ENCODE data around the gene ANKH. TPM values are rescaled to one million over a fixed set of nuclear protein-coding genes. Genes with fewer than 3 reads are reported as not detected.

The ANKH gene
- total RNA-seq, 1 donor from 2014 or later = 6.9 TPM

GRCh38 chr5:14667290-14667689 lies 204.3 kb downstream of the ANKH start:
- no peak for DNase-seq (ENCODE audit: low read depth, low spot score)

- no peak for DNase-seq (ENCODE audit: low read depth, low spot score)
Measured at GRCh38 chr5:14666357-14666756, 205.2 kb downstream of the ANKH start.

GRCh38 chr5:14665949-14666348 lies 205.6 kb downstream of the ANKH start:
- DNase-seq (ENCODE audit: low read depth, low spot score) = no peak

- no peak for DNase-seq (ENCODE audit: low read depth, low spot score)
Measured at GRCh38 chr5:14665101-14665822, 206.3 kb downstream of the ANKH start.

- peak; percentile 45 for DNase-seq (ENCODE audit: low read depth, low spot score)
Measured at GRCh38 chr5:14664270-14665100, 207.1 kb downstream of the ANKH start, which contains the start of gene OTULIN. Gene OTULIN (plus strand): TSS chr5:14664718. CDS start chr5:14664826, 108 bp downstream.

- DNase-seq (ENCODE audit: low read depth, low spot score) = peak; percentile 22
Measured at GRCh38 chr5:14663734-14664269, 207.8 kb downstream of the ANKH start.

- DNase-seq (ENCODE audit: low read depth, low spot score) = no peak
Measured at GRCh38 chr5:14662721-14663260, 208.8 kb downstream of the ANKH start.

GRCh38 chr5:14660833-14661232 lies 210.7 kb downstream of the ANKH start:
- no peak for DNase-seq (ENCODE audit: low read depth, low spot score)

GRCh38 chr5:14659821-14660607 lies 211.6 kb downstream of the ANKH start:
- no peak for DNase-seq (ENCODE audit: low read depth, low spot score)

GRCh38 chr5:14656898-14657297 lies 214.7 kb downstream of the ANKH start:
- no peak for DNase-seq (ENCODE audit: low read depth, low spot score)

GRCh38 chr5:14655146-14655741 lies 216.3 kb downstream of the ANKH start:
- no peak for DNase-seq (ENCODE audit: low read depth, low spot score)

Other genes with a start within 250 kb of the ANKH start
- gene OTULIN, start 207.1 kb downstream of the ANKH start, total RNA-seq = 18.7 and 23.8 TPM in 2 replicates

All from pulmonary artery endothelial cell (primary cell).